Right lobe of liver (tissue), 4 donors: ENCODE data around the gene LCE5A.
"Not testable (repeated sequence)": the region's sequence is repeated elsewhere in the genome, so short reads cannot be mapped to it uniquely, and the experiment has no call there.

Experiments used
- CTCF ChIP-seq, 4 donors: fragments of 200-600 bp in 3 of 4; fragments of 450-650 bp in 1 of 4; IDR thresholded peaks; one replicate each; pipeline versions ENCODE4 v1.5.1 to v1.8.0; 2016 to 2022; ENCODE audit warnings: antibody characterized with exemption in 4 of 4, mild to moderate bottlenecking in 2 of 4
- POLR2A ChIP-seq: fragments of 450-650 bp; IDR thresholded peaks from one replicate; pipeline ENCODE4 v1.6.1; 2017; ENCODE audit warnings: antibody characterized with exemption, mild to moderate bottlenecking
- donor health status: DM: no; HTN: no; CAD: no.
- donor health status: DM: no; HTN: no; CAD: no.
- donor health status: DM: no; HTN: yes; CAD: no.

DNA sequence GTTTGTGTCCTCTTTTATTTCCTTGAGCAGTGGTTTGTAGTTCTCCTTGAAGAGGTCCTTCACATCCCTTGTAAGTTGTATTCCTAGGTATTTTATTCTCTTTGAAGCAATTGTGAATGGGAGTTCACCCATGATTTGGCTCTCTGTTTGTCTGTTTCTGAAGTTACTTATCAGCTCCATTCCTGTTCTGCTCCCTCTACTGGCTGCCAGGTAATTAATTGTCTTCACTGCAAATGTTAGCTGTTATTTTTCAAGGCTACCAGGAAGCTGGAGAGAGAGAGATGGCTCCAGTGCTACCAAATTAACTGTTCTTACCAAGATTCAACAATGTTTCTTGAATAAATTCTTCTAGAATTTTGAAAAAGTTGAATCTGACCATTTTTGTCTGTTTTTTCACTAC is 19.1 kb upstream of the LCE5A start:
- TF ChIP-seq CTCF (IDR thresholded peaks at IDR 0.05): peak; percentile 9 to 30 (median 23)
- TF ChIP-seq POLR2A: not testable (repeated sequence)
